ENCODE measurements around the gene DAP3.

GRCh38 chr1:155769257-155769656 is 80.4 kb downstream of the DAP3 start:
- TF ChIP-seq EZH2 (IDR thresholded peaks at IDR 0.05; ENCODE audit: insufficient read depth, poor library complexity, severe bottlenecking) = no peak
- no peak for TF ChIP-seq EZH2phosphoT487 (IDR thresholded peaks at IDR 0.05; ENCODE audit: insufficient read depth, low read depth)

All from GM23248 (cell line).